Stimulated activated CD4-positive, alpha-beta T cell treated with anti-CD3 and anti-CD28 coated beads, Interleukin-1b, Interleukin-23, amount 100 ng/mL, for 1 hour (primary cell): ENCODE results near the gene GPD2.
A peak's percentile ranks its signal among the peaks of the same experiment; 100 is the strongest.
"Not testable (repeated sequence)": the region's sequence is repeated elsewhere in the genome, so short reads cannot be mapped to it uniquely, and the experiment has no call there.

ENCODE experiments used
- DNase-seq, 2 donors: peaks; one replicate each; pipeline ENCODE4 v3.0.0-alpha.2; 2020; ENCODE audit warnings: low read depth in 2 of 2

Gene GPD2

GRCh38 chr2:156589381-156590079, 153.4 kb downstream of the GPD2 start:
- peak in 1 of 2 donors; percentile 1 for DNase-seq

GRCh38 chr2:156590085-156590739, 154.0 kb downstream of the GPD2 start:
- no peak for DNase-seq

GRCh38 chr2:156592809-156593593, 156.8 kb downstream of the GPD2 start:
- no peak for DNase-seq

GRCh38 chr2:156593594-156593921, 157.4 kb downstream of the GPD2 start:
- no peak for DNase-seq

- DNase-seq = no peak
These were observed 162.4 kb downstream of the GPD2 start for GRCh38 chr2:156598563-156598962.

- no peak for DNase-seq
These were observed 164.0 kb downstream of the GPD2 start for GRCh38 chr2:156600196-156600595.

GRCh38 chr2:156601855-156602551, 165.8 kb downstream of the GPD2 start:
- DNase-seq = no peak

- DNase-seq = no peak
These were observed 166.4 kb downstream of the GPD2 start for GRCh38 chr2:156602552-156602933.

- DNase-seq = no peak
These were observed 179.7 kb downstream of the GPD2 start for GRCh38 chr2:156615836-156616322.

GRCh38 chr2:156618071-156618470, 181.9 kb downstream of the GPD2 start:
- DNase-seq = not testable (repeated sequence)

GRCh38 chr2:156619021-156619539, 182.9 kb downstream of the GPD2 start:
- no peak for DNase-seq

GRCh38 chr2:156622491-156622890, 186.3 kb downstream of the GPD2 start:
- DNase-seq = no peak

- DNase-seq = no peak
These were observed 189.4 kb downstream of the GPD2 start for GRCh38 chr2:156625360-156626170.

GRCh38 chr2:156626931-156627330, 190.8 kb downstream of the GPD2 start:
- no peak for DNase-seq

GRCh38 chr2:156630579-156631337, 194.6 kb downstream of the GPD2 start:
- no peak for DNase-seq

- DNase-seq = no peak
These were observed 199.5 kb downstream of the GPD2 start for GRCh38 chr2:156635646-156636045.
